Activated CD4-positive, alpha-beta T cell treated with anti-CD3 and anti-CD28 coated beads for 24 hours (primary cell): ENCODE measurements around the gene GPR162.

Source experiments
- DNase-seq, 2 donors: peaks; one replicate each; pipeline ENCODE4 v3.0.0-alpha.2; 2020; ENCODE audit warnings: low read depth in 2 of 2

The GPR162 gene

GRCh38 chr12:6821591-6822425 is at the start of gene GPR162:
TSS of gene GPR162 (plus strand) at chr12:6821821. CDS start at chr12:6823899, 2,078 bp downstream.
- no peak for DNase-seq

- peak in 1 of 2 donors; percentile 68 for DNase-seq
These were observed 49.3 kb upstream of the GPR162 start, which contains the start of gene LAG3 for GRCh38 chr12:6772331-6772695. TSS of gene LAG3 (plus strand) at chr12:6772520. CDS start at chr12:6772853, 333 bp downstream.

GRCh38 chr12:6772726-6773589 is 48.7 kb upstream of the GPR162 start:
- DNase-seq: no peak

GRCh38 chr12:6773590-6774351 is 47.9 kb upstream of the GPR162 start:
- DNase-seq: no peak

GRCh38 chr12:6774499-6775062 is 47.0 kb upstream of the GPR162 start:
- no peak for DNase-seq

- DNase-seq: no peak
These were observed 46.1 kb upstream of the GPR162 start for GRCh38 chr12:6775185-6776174.

- DNase-seq: no peak
These were observed 44.2 kb upstream of the GPR162 start for GRCh38 chr12:6777386-6777785.

GRCh38 chr12:6778217-6778573 is 43.4 kb upstream of the GPR162 start:
- DNase-seq: no peak

GRCh38 chr12:6778574-6779550 is 42.8 kb upstream of the GPR162 start:
- peak; percentile 81 to 88 for DNase-seq

- no peak for DNase-seq
These were observed 41.8 kb upstream of the GPR162 start for GRCh38 chr12:6779708-6780432.

- no peak for DNase-seq
These were observed 41.0 kb upstream of the GPR162 start for GRCh38 chr12:6780573-6780972.

GRCh38 chr12:6782119-6782518 is 39.5 kb upstream of the GPR162 start:
- DNase-seq: no peak

- DNase-seq: no peak
These were observed 38.6 kb upstream of the GPR162 start for GRCh38 chr12:6782850-6783566.

- no peak for DNase-seq
These were observed 37.8 kb upstream of the GPR162 start for GRCh38 chr12:6783828-6784227.

- no peak for DNase-seq
These were observed 37.3 kb upstream of the GPR162 start for GRCh38 chr12:6784296-6784695.

GRCh38 chr12:6784761-6785160 is 36.9 kb upstream of the GPR162 start:
- DNase-seq: no peak

GRCh38 chr12:6786416-6787094 is 35.1 kb upstream of the GPR162 start:
- no peak for DNase-seq
